ENCODE measurements around the gene PATJ. TPM values are rescaled to one million over a fixed set of nuclear protein-coding genes. Genes with fewer than 3 reads are reported as not detected.

Gene PATJ
- total RNA-seq, 2 donors from 2014 or later: 37.9 to 72.1 TPM

- no peak for DNase-seq (ENCODE audit: low spot score)
- Histone ChIP-seq H3K9me3 (no peaks in the 10 kb centered on the region), H3K4me1 (peaks cover 0 to 4% of the 10 kb centered on the region in 2 donors), H3K36me3 (no peaks in the 10 kb centered on the region), H3K27me3 (no peaks in the 10 kb centered on the region), H3K27ac (peak overlapping the region; percentile 5 to 65), H3K4me3 (no peak overlapping the region)
- TF ChIP-seq, protein P1, sequence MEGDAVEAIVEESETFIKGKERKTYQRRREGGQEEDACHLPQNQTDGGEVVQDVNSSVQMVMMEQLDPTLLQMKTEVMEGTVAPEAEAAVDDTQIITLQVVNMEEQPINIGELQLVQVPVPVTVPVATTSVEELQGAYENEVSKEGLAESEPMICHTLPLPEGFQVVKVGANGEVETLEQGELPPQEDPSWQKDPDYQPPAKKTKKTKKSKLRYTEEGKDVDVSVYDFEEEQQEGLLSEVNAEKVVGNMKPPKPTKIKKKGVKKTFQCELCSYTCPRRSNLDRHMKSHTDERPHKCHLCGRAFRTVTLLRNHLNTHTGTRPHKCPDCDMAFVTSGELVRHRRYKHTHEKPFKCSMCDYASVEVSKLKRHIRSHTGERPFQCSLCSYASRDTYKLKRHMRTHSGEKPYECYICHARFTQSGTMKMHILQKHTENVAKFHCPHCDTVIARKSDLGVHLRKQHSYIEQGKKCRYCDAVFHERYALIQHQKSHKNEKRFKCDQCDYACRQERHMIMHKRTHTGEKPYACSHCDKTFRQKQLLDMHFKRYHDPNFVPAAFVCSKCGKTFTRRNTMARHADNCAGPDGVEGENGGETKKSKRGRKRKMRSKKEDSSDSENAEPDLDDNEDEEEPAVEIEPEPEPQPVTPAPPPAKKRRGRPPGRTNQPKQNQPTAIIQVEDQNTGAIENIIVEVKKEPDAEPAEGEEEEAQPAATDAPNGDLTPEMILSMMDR (IDR thresholded peaks at IDR 0.05): no peak
These were observed 231.0 kb downstream of the PATJ start for GRCh38 chr1:61973100-61973837.

DNA sequence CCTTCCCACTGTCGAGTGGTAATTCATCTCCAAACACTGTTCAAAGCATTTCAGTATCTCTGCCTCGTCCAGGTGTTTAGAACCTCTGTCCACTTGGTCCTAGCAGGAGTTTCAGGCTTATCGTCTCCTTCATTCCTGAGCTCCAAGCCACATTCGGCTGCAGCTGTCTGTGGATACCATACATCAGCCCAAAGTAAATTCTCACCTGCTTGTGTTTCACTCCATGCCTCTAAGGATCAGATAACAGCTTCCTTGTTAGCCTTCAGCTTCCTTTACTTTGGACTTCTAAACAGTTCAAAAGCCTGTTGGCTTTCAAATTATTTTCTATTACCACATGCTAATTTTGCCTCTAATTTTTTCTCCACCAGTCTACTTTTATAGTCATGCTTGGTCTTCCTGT is 233.4 kb downstream of the PATJ start:
- Histone ChIP-seq H3K4me1 (peaks cover 0 to 4% of the 10 kb centered on the region in 2 donors), H3K4me3 (no peak overlapping the region), H3K27ac (no peak overlapping the region), H3K9me3 (no peaks in the 10 kb centered on the region), H3K36me3 (no peaks in the 10 kb centered on the region), H3K27me3 (no peaks in the 10 kb centered on the region)
- TF ChIP-seq, protein P1 (IDR thresholded peaks at IDR 0.05): no peak
- no peak for DNase-seq (ENCODE audit: low spot score)

- TF ChIP-seq, protein P1 (IDR thresholded peaks at IDR 0.05): no peak
- H3K36me3 ChIP-seq: no peaks in the 10 kb centered on the region
- H3K4me3 ChIP-seq: no peak overlapping the region
- no peaks in the 10 kb centered on the region for H3K9me3 ChIP-seq
- H3K27ac ChIP-seq: no peak overlapping the region
- H3K27me3 ChIP-seq: no peaks in the 10 kb centered on the region
- H3K4me1 ChIP-seq: peaks cover 0 to 4% of the 10 kb centered on the region in 2 donors
- no peak for DNase-seq (ENCODE audit: low spot score)
These were observed 234.3 kb downstream of the PATJ start for GRCh38 chr1:61976566-61976965.

- Histone ChIP-seq H3K27ac (no peak overlapping the region), H3K4me3 (no peak overlapping the region), H3K4me1 (no peaks in the 10 kb centered on the region), H3K27me3 (no peaks in the 10 kb centered on the region), H3K9me3 (no peaks in the 10 kb centered on the region), H3K36me3 (no peaks in the 10 kb centered on the region)
- no peak for DNase-seq (ENCODE audit: low spot score)
- TF ChIP-seq, protein P1 (IDR thresholded peaks at IDR 0.05): no peak
These were observed 236.5 kb downstream of the PATJ start for GRCh38 chr1:61978796-61979195.

- H3K4me1 ChIP-seq: no peaks in the 10 kb centered on the region
- H3K36me3 ChIP-seq: no peaks in the 10 kb centered on the region
- TF ChIP-seq, protein P1 (IDR thresholded peaks at IDR 0.05): no peak
- H3K9me3 ChIP-seq: no peaks in the 10 kb centered on the region
- H3K27ac ChIP-seq: no peak overlapping the region
- H3K27me3 ChIP-seq: no peaks in the 10 kb centered on the region
- H3K4me3 ChIP-seq: no peak overlapping the region
- DNase-seq (ENCODE audit: low spot score): no peak
These were observed 237.4 kb downstream of the PATJ start for GRCh38 chr1:61979729-61980128.

GRCh38 chr1:61980561-61980960 is 238.3 kb downstream of the PATJ start:
- H3K4me1 ChIP-seq: no peaks in the 10 kb centered on the region
- no peaks in the 10 kb centered on the region for H3K27me3 ChIP-seq
- DNase-seq (ENCODE audit: low spot score): no peak
- TF ChIP-seq, protein P1 (IDR thresholded peaks at IDR 0.05): no peak
- H3K9me3 ChIP-seq: no peaks in the 10 kb centered on the region
- no peak overlapping the region for H3K27ac ChIP-seq
- no peak overlapping the region for H3K4me3 ChIP-seq
- no peaks in the 10 kb centered on the region for H3K36me3 ChIP-seq
